Neural progenitor cell (in vitro differentiated cells): Measurements from ENCODE around the gene ZNF576. TPM values are rescaled to one million over a fixed set of nuclear protein-coding genes. Genes with fewer than 3 reads are reported as not detected.
"Not testable (repeated sequence)": the region's sequence is repeated elsewhere in the genome, so short reads cannot be mapped to it uniquely, and the experiment has no call there.

Experiments
- DNase-seq: peaks from one replicate; pipeline ENCODE4 v3.0.0-alpha.2; 2016; ENCODE audit warnings: low spot score
- H2AFZ ChIP-seq: fragments of 200-600 bp; sonication (generic); replicated peaks from 2 replicates; pipeline ENCODE4 v1.6.1; 2016; ENCODE audit warnings: antibody characterized with exemption
- H3F3A ChIP-seq: fragments of 200-600 bp; sonication (generic); 2 replicates; pipeline ENCODE4 v1.6.1; 2016; ENCODE audit warnings: antibody characterized with exemption, low read depth
- H3K27ac ChIP-seq: fragments of 200-600 bp; sonication (generic); 2 replicates; pipeline ENCODE4 v1.5.1; 2016; ENCODE audit warnings: mild to moderate bottlenecking
- H3K27me3 ChIP-seq: fragments of 200-600 bp; sonication (generic); 2 replicates; pipeline ENCODE4 v1.6.1; 2016; ENCODE audit warnings: mild to moderate bottlenecking, moderate library complexity
- H3K36me3 ChIP-seq: fragments of 200-600 bp; sonication (generic); 2 replicates; pipeline ENCODE4 v1.5.1; 2016
- H3K4me1 ChIP-seq: fragments of 200-600 bp; sonication (generic); 2 replicates; pipeline ENCODE4 v1.6.1; 2016; ENCODE audit warnings: mixed run types
- H3K4me2 ChIP-seq: fragments of 200-600 bp; sonication (generic); 2 replicates; pipeline ENCODE4 v1.6.1; 2016
- H3K4me3 ChIP-seq: fragments of 200-600 bp; sonication (generic); 2 replicates; pipeline ENCODE4 v1.5.1; 2016
- H3K79me2 ChIP-seq: fragments of 200-600 bp; sonication (generic); 2 replicates; pipeline ENCODE4 v1.6.1; 2016; ENCODE audit warnings: low read depth
- H3K9ac ChIP-seq: fragments of 200-600 bp; sonication (generic); 2 replicates; pipeline ENCODE4 v1.6.1; 2016
- H3K9me3 ChIP-seq: fragments of 200-600 bp; sonication (generic); 2 replicates; pipeline ENCODE4 v1.5.1; 2016; ENCODE audit warnings: low read depth
- H4K20me1 ChIP-seq: fragments of 200-600 bp; sonication (generic); 2 replicates; pipeline ENCODE4 v1.6.1; 2016; ENCODE audit warnings: low read depth
- H3K27ac Mint-ChIP-seq: 3 replicates; pipeline ENCODE4 v1.8.0; 2021; ENCODE audit warnings: mixed read lengths
- H3K27me3 Mint-ChIP-seq: 2 replicates; pipeline ENCODE4 v1.8.0; 2022; ENCODE audit warnings: low read depth, mild to moderate bottlenecking, inconsistent platforms, moderate library complexity, mixed read lengths; ENCODE audit not compliant: insufficient read depth
- H3K36me3 Mint-ChIP-seq: 3 replicates; pipeline ENCODE4 v1.8.0; 2021; ENCODE audit warnings: mixed read lengths
- H3K4me1 Mint-ChIP-seq: 3 replicates; pipeline ENCODE4 v1.8.0; 2021; ENCODE audit warnings: mixed read lengths
- H3K4me3 Mint-ChIP-seq: 3 replicates; pipeline ENCODE4 v1.8.0; 2021; ENCODE audit warnings: mild to moderate bottlenecking, moderate library complexity, mixed read lengths
- H3K9me3 Mint-ChIP-seq: 3 replicates; pipeline ENCODE4 v1.8.0; 2020; ENCODE audit warnings: mixed read lengths
- CTCF ChIP-seq: fragments of 200-600 bp; sonication (generic); IDR thresholded peaks from 2 replicates; pipeline ENCODE4 v1.5.1; 2017; ENCODE audit warnings: antibody characterized with exemption, mild to moderate bottlenecking
- EZH2 ChIP-seq: fragments of 200-600 bp; sonication (generic); IDR thresholded peaks from 2 replicates; pipeline ENCODE4 v1.6.1; 2017; ENCODE audit warnings: antibody characterized with exemption, mild to moderate bottlenecking, moderate library complexity
- EZH2phosphoT487 ChIP-seq: fragments of 200-600 bp; sonication (generic); IDR thresholded peaks from 2 replicates; pipeline ENCODE4 v1.6.1; 2017; ENCODE audit warnings: antibody characterized with exemption
- total RNA-seq: library from RNA; depleted of rRNA; stranded (reverse); fragments of >200 nt; gene quantifications from 2 replicates; pipeline ENCODE4 v1.2.3, GENCODE V29; 2015; ENCODE audit warnings: low replicate concordance

Gene ZNF576
- total RNA-seq, 1 donor from 2014 or later = 6.8 TPM

DNA sequence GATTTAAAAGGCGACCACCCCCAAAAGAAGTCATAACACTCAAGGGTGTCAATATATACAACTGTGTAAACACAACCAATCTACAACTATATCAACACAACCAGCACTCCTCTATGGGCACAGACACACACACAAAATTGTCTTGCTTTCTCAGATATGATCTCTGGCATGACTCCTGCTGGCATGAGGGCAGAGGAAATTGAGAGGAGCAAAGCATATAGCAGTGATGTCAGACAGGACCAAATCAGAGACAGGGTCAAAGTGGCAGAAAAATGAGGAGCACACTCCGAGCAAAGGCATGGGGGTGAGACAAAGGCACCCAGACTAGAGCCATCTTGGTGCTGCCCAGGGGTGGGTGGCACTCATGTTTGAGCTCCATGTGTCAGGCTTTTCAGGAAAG is 10.0 kb upstream of the ZNF576 start:
- Histone ChIP-seq H4K20me1 (peaks cover 5% of the 10 kb centered on the region), H3K79me2 (no peaks in the 10 kb centered on the region), H3K4me1 (no peaks in the 10 kb centered on the region), H3K4me3 (no peak overlapping the region), H2AFZ (no peak overlapping the region), H3F3A (peaks cover 11% of the 10 kb centered on the region), H3K9ac (no peak overlapping the region), H3K36me3 (no peaks in the 10 kb centered on the region), H3K4me2 (no peak overlapping the region), H3K9me3 (no peaks in the 10 kb centered on the region), H3K27me3 (no peaks in the 10 kb centered on the region), H3K27ac (no peak overlapping the region)
- Mint-ChIP-seq H3K27ac (no peak overlapping the region), H3K27me3 (peaks cover 4% of the 10 kb centered on the region), H3K4me3 (no peak overlapping the region), H3K36me3 (peaks cover 16% of the 10 kb centered on the region), H3K4me1 (peaks cover 7% of the 10 kb centered on the region), H3K9me3 (no peaks in the 10 kb centered on the region)
- TF ChIP-seq EZH2phosphoT487 (no peak), EZH2 (no peak), CTCF (no peak)
- DNase-seq = no peak

DNA sequence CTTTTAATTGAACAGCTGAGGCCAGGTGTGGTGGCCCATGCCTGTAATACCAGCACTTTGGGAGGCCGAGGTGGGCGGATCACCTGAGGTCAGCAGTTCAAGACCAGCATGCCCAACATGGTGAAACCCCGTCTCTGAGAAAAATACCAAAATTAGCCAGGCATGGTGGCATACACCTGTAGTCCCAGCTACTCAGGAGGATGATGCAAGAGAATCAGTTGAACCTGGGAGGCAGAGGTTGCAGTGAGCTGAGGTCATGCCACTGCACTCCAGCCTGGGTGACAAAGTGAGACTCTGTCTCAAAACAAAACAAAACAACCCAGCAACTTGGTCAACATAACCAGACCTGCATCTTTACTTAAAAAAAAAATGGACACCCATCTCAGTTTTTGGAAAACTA is 9.4 kb upstream of the ZNF576 start:
- not testable (repeated sequence) for H3K27ac ChIP-seq, H3K27me3 Mint-ChIP-seq, H3K4me3 ChIP-seq, H3K4me1 Mint-ChIP-seq, H3K36me3 ChIP-seq, DNase-seq, H3K4me2 ChIP-seq, H3K4me3 Mint-ChIP-seq, H2AFZ ChIP-seq, H3K9ac ChIP-seq, H3K9me3 ChIP-seq, H3K79me2 ChIP-seq, H3K4me1 ChIP-seq, H4K20me1 ChIP-seq, H3K27me3 ChIP-seq, H3K9me3 Mint-ChIP-seq, H3K27ac Mint-ChIP-seq
- H3F3A ChIP-seq = peaks cover 11% of the 10 kb centered on the region
- peaks cover 16% of the 10 kb centered on the region for H3K36me3 Mint-ChIP-seq

DNA sequence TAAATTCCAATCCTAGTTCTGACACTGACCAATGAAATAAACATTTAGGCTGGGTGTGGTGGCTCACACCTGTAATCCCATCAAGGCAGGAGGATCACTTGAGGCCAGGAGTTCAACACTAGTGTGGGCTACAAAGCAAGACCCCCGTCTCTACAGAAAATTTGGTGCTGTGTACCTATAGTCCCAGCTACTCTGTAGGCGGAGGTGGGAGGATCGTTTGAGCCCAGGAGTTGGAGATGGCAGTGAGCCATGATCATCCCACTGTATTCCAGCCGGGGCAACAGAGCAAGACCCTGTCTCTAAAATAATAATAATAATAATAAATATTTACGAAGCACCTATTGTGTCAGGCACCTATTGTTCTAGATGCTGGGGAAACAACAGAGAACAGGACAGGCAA is 7.1 kb upstream of the ZNF576 start:
- no peaks in the 10 kb centered on the region for H3K9me3 ChIP-seq
- Mint-ChIP-seq H3K9me3 (no peaks in the 10 kb centered on the region), H3K4me3 (no peak overlapping the region), H3K27me3 (peaks cover 11% of the 10 kb centered on the region), H3K4me1 (peaks cover 8% of the 10 kb centered on the region), H3K36me3 (peaks cover 25% of the 10 kb centered on the region), H3K27ac (no peak overlapping the region)
- H3K9ac ChIP-seq = no peak overlapping the region
- peaks cover 17% of the 10 kb centered on the region for H4K20me1 ChIP-seq
- peaks cover 7% of the 10 kb centered on the region for H3F3A ChIP-seq
- DNase-seq = no peak
- H3K27me3 ChIP-seq = no peaks in the 10 kb centered on the region
- H3K36me3 ChIP-seq = no peaks in the 10 kb centered on the region
- H3K4me3 ChIP-seq = no peak overlapping the region
- no peak overlapping the region for H2AFZ ChIP-seq
- no peak overlapping the region for H3K4me2 ChIP-seq
- no peaks in the 10 kb centered on the region for H3K4me1 ChIP-seq
- TF ChIP-seq EZH2phosphoT487 (no peak), EZH2 (no peak), CTCF (no peak)
- H3K27ac ChIP-seq = no peak overlapping the region
- peaks cover 11% of the 10 kb centered on the region for H3K79me2 ChIP-seq

DNA sequence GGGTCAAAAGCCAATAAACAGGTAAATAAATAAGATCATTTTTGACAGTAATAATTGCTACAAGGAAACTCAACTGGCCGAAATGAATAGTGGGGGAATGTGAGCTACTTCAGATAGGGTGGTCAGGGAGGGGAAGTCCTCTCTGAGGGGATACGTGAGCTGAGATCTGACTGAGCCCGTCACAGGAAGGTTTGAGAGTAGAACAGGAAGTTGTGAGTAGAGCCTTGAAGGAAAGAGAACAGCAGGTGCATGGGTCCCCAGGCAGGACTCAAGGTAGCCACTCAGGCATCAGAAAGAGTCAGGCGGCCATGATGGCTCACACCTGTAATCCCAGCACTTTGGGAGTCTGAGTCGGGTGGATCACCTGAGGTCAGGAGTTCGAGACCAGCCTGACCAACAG is 6.7 kb upstream of the ZNF576 start:
- Mint-ChIP-seq H3K36me3 (peaks cover 25% of the 10 kb centered on the region), H3K4me1 (peaks cover 8% of the 10 kb centered on the region), H3K27me3 (peaks cover 10% of the 10 kb centered on the region), H3K27ac (no peak overlapping the region), H3K4me3 (no peak overlapping the region), H3K9me3 (no peaks in the 10 kb centered on the region)
- H3K4me2 ChIP-seq = no peak overlapping the region
- no peak for TF ChIP-seq CTCF
- no peak for TF ChIP-seq EZH2
- TF ChIP-seq EZH2phosphoT487 = no peak
- no peak overlapping the region for H2AFZ ChIP-seq
- no peaks in the 10 kb centered on the region for H3K4me1 ChIP-seq
- peaks cover 3% of the 10 kb centered on the region for H3F3A ChIP-seq
- H3K27me3 ChIP-seq = no peaks in the 10 kb centered on the region
- no peak overlapping the region for H3K27ac ChIP-seq
- peaks cover 15% of the 10 kb centered on the region for H3K79me2 ChIP-seq
- no peak overlapping the region for H3K9ac ChIP-seq
- DNase-seq = no peak
- H4K20me1 ChIP-seq = peaks cover 21% of the 10 kb centered on the region
- no peaks in the 10 kb centered on the region for H3K9me3 ChIP-seq
- H3K36me3 ChIP-seq = no peaks in the 10 kb centered on the region
- H3K4me3 ChIP-seq = no peak overlapping the region
